Astrocyte of the cerebellum (primary cell): ENCODE data around the gene KIF4A.

Source experiments
- DNase-seq: peaks from one replicate; pipeline ENCODE4 v3.0.0-alpha.2; 2011; ENCODE audit warnings: low read depth
- H3K4me3 ChIP-seq: 2 replicates; pipeline ENCODE4 v1.5.1; 2011; ENCODE audit warnings: mild to moderate bottlenecking, low read depth, low read length, moderate library complexity
- in situ Hi-C: cut with HindIII; loops from 2 replicates; pipeline ENCODE4 v1.10.0; 2017; ENCODE audit warnings: low sequenced_read_pairs
- TF ChIP-seq, protein P1 (sequence below): IDR thresholded peaks from 2 replicates; pipeline ENCODE4 v1.5.1; 2012; ENCODE audit warnings: low read length, low read depth, moderate library complexity, mild to moderate bottlenecking; ENCODE audit errors: missing control alignments

Gene KIF4A

DNA sequence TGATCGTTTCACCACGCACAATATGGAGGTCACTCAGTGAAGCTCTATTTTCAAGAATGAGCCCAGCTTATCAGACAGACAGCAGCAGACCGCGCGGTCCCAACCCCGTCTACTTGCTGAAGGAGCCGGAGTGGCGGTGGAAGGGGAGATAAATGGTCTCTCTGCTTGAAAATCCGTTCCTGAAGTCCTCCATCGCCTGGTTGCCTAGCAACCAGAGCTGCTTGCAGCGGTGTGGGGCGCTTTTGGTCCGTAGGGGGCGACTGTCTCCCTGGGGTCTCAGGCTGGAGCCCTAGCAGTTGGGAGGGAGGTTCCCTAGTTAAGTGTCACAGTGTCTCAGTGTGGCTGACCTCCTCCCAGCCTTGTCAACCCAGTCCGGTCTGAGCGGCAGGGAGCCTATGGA, 146.4 kb downstream of the KIF4A start:
- DNase-seq, result no peak
- TF ChIP-seq, protein P1, sequence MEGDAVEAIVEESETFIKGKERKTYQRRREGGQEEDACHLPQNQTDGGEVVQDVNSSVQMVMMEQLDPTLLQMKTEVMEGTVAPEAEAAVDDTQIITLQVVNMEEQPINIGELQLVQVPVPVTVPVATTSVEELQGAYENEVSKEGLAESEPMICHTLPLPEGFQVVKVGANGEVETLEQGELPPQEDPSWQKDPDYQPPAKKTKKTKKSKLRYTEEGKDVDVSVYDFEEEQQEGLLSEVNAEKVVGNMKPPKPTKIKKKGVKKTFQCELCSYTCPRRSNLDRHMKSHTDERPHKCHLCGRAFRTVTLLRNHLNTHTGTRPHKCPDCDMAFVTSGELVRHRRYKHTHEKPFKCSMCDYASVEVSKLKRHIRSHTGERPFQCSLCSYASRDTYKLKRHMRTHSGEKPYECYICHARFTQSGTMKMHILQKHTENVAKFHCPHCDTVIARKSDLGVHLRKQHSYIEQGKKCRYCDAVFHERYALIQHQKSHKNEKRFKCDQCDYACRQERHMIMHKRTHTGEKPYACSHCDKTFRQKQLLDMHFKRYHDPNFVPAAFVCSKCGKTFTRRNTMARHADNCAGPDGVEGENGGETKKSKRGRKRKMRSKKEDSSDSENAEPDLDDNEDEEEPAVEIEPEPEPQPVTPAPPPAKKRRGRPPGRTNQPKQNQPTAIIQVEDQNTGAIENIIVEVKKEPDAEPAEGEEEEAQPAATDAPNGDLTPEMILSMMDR, result no peak
- in situ Hi-C loops, result no loop called here
- H3K4me3 ChIP-seq, result no peak overlapping the region

DNA sequence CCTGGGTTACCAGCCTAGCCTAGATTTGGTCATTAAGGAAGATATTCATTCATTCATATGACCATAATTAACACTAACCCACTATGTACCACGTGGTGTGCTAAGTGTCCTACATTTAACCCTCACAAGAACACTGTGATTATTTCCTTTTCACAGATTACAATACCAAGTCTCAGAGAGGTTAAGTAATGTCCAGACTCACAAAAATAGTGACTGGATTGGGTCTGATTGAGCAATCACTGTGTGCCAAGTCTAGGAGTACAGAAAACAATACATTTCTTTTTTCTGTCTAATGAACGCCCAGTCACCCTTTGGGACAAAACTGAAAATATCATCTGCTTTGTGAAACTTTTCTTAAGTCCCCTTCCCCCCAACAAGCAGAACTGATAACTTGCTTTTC, 147.1 kb downstream of the KIF4A start:
- no peak for DNase-seq
- TF ChIP-seq, protein P1, result no peak
- in situ Hi-C loops, result no loop called here
- H3K4me3 ChIP-seq, result no peak overlapping the region

DNA sequence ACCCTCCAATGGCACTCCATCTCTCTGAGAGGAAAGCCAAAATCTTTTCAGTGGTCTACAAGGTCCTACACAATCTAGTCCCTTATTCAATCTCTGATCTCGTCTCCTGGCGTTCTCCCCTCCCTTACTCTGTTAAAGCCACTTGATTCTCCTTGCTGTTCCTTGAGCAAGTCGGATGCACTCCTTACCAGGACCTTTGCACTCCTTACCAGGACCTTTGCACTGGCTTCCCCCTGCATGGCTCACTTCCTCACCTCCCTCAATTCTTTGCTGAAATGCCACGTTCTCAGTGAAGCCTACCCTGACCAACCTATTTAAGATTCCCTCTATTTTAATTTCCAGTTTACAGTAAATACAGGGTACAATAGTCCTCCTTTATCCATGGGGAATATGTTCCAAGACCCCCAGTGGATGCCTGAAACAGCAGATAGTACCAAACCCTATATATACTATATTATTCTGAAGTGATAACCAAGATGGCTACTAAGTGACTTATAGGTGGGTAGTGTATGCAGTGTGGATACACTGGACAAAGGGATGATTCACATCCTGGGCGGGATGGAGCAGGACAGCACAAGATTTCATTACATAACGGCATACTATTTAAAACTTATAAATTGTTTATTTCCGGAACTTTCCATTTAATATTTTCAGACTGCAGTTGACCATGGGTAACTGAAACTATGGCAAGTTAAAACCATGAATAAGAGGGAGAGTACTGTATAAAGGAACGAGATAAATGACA, 148.2 kb downstream of the KIF4A start:
- TF ChIP-seq, protein P1, result no peak
- in situ Hi-C loops, result no loop called here
- no peak overlapping the region for H3K4me3 ChIP-seq
- DNase-seq, result no peak

DNA sequence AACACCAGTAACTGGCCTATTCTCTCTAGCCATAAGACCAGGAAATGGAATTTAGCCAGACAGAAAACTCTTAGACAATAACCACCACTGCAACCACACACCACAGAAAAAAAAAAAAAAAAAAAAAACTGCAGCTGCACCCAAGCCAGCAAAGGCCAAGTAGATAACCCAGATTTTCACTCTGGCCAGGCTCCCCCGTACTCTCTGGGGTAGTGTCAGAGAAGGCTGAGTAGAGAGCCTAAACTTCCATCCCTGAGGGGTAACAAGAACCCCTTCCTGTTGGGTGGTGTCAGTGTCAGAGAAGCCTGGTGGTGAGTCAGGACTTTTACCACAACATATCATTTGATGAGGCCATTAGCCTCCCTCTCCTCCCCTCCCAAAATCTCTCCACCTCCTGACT, 149.1 kb downstream of the KIF4A start:
- TF ChIP-seq, protein P1, result no peak
- in situ Hi-C loops, result no loop called here
- no peak for DNase-seq
- no peak overlapping the region for H3K4me3 ChIP-seq

DNA sequence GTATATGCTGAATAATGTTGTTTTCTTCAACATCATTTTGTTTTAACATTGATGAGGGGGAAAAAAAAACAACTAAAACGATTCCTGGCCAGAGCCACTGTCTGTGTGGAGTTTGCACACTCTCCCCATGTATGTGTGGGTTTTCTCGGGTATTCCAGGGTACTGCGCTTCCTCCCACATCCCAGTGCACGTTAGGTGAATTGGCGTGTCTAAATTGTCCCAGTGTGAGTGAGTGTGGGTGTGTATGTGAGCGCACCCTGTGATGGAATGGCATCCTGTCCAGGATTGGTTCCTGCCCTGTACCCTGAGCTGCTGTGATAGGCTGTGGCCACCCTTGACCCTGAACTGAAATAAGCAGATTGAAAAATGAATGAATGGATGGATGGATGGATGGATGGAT, 152.3 kb downstream of the KIF4A start:
- TF ChIP-seq, protein P1, result no peak
- no peak overlapping the region for H3K4me3 ChIP-seq
- in situ Hi-C loops, result no loop called here
- no peak for DNase-seq

DNA sequence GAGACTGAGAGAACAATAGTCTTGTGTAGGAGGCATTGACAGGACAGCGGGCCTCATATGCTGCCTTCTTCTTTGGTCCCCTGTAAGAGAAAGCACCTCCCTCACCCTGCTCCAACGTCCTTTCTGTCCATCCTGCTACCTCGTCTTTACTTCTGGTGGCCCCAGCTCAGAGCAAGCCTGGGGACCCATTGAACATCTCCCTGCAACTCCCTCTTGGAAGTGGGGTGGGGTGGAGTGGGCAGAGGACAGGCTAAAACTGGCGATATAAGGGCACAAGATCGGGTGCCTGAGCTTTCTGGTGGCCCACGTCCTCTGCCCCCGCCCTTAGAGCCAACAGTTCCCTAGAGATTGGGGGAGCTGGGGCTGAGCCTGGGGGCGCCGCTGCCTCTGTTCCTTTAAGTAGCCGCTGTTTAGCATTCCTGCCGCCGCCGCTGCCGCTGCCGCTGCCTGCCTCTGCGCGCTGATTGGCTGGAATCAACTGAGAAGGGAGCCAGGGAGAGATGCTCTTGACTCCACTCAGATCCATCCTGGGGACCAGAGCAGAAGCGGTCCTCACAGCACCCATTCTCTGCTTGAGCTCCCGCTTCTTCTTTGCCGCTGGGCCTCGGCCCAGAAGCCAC, 154.5 kb downstream of the KIF4A start, which contains the start of gene DLG3:
Gene DLG3, plus strand, starts transcription at position 510 of the 620 bp plus-strand sequence. CDS start 367 bp downstream, outside the sequence.
- TF ChIP-seq, protein P1, result no peak
- no peak within 1 kb of the TSS for H3K4me3 ChIP-seq
- no peak for DNase-seq
- in situ Hi-C loops, result no loop called here
